H1 (cell line): ENCODE data around the gene CLDN2. TPM values are rescaled to one million over a fixed set of nuclear protein-coding genes. Genes with fewer than 3 reads are reported as not detected.

Source experiments
- CTCF ChIA-PET: fragments of 300-600 bp; sonication (Branson Sonifier 250); formaldehyde crosslinking; loops from one replicate; lab custom pipeline; 2021; ENCODE audit not compliant: partially characterized antibody; lab: Charles Lee
- POLR2A ChIA-PET: fragments of 300-600 bp; sonication (Branson Sonifier 250); formaldehyde crosslinking; loops from one replicate; lab custom pipeline; 2021; ENCODE audit warnings: inconsistent platforms; ENCODE audit not compliant: partially characterized antibody; lab: Charles Lee
- DNase-seq, 2 experiments: peaks; one replicate each; pipeline versions ENCODE4 v3.0.0 to v3.0.0-alpha.2; 2010 to 2022; ENCODE audit warnings: low spot score in 2 of 2, low read depth in 1 of 2, mixed read lengths in 1 of 2
- FAIRE-seq: peaks from 2 replicates; lab custom pipeline; 2011; peaks lifted over from hg19 to GRCh38; lab: Jason Lieb, UNC
- H2AFZ ChIP-seq: 2 replicates; pipeline ENCODE4 v1.8.1; 2012; ENCODE audit warnings: low read length, inconsistent platforms
- H2AK5ac ChIP-seq: 2 replicates; pipeline ENCODE4 v1.6.1; 2013; ENCODE audit warnings: low read depth, low read length
- H2BK120ac ChIP-seq: replicated peaks from 2 replicates; pipeline ENCODE3; 2013; ENCODE audit warnings: low read depth, low read length, inconsistent platforms
- H2BK12ac ChIP-seq: 2 replicates; pipeline ENCODE4 v1.6.1; 2013; ENCODE audit warnings: low read depth, low read length
- H2BK15ac ChIP-seq: 2 replicates; pipeline ENCODE4 v1.6.1; 2013; ENCODE audit warnings: low read length
- H2BK20ac ChIP-seq: 2 replicates; pipeline ENCODE4 v1.6.1; 2013; ENCODE audit warnings: low read length
- H2BK5ac ChIP-seq: 2 replicates; pipeline ENCODE4 v1.6.1; 2013; ENCODE audit warnings: low read depth, low read length
- H3K14ac ChIP-seq: 2 replicates; pipeline ENCODE4 v1.6.1; 2013; ENCODE audit warnings: inconsistent platforms; ENCODE audit not compliant: insufficient read length
- H3K18ac ChIP-seq: 2 replicates; pipeline ENCODE4 v1.6.1; 2013; ENCODE audit warnings: low read length; ENCODE audit errors: extremely low read depth
- H3K23ac ChIP-seq: 2 replicates; pipeline ENCODE4 v1.6.1; 2013; ENCODE audit warnings: inconsistent platforms; ENCODE audit not compliant: insufficient read length
- H3K23me2 ChIP-seq: 2 replicates; pipeline ENCODE4 v1.6.1; 2013; ENCODE audit warnings: low read depth, low read length
- H3K27ac ChIP-seq: 2 replicates; pipeline ENCODE4 v1.6.1; 2011; ENCODE audit warnings: low read depth, low read length, inconsistent platforms
- H3K27me3 ChIP-seq, 4 experiments: replicated peaks in 1 of 4; 1 replicate in 1 of 4; 2 replicates in 3 of 4; pipeline versions ENCODE4 v1.6.1 to v1.8.1; 2011 to 2013; ENCODE audit warnings: low read length in 3 of 4, mild to moderate bottlenecking in 3 of 4, inconsistent platforms in 2 of 4, mixed read lengths in 2 of 4, moderate library complexity in 1 of 4; ENCODE audit not compliant: control insufficient read depth in 3 of 4, insufficient read depth in 3 of 4; ENCODE audit errors: extremely low read depth in 1 of 4
- H3K36me3 ChIP-seq, 4 experiments: 2 replicates each; pipeline versions ENCODE4 v1.6.1 to v1.8.1; 2011 to 2013; ENCODE audit warnings: mild to moderate bottlenecking in 4 of 4, low read length in 3 of 4, moderate library complexity in 2 of 4, control low read depth in 1 of 4, inconsistent platforms in 1 of 4; ENCODE audit not compliant: insufficient read depth in 4 of 4, control insufficient read depth in 2 of 4
- H3K4ac ChIP-seq: replicated peaks from 2 replicates; pipeline ENCODE3; 2013; ENCODE audit warnings: low read length, low read depth, mixed read lengths, inconsistent platforms; ENCODE audit not compliant: insufficient read length
- H3K4me1 ChIP-seq, 4 experiments: replicated peaks in 1 of 4; 1 replicate in 1 of 4; 2 replicates in 3 of 4; pipeline versions ENCODE4 v1.6.1 to v1.8.1; 2011 to 2013; ENCODE audit warnings: low read length in 3 of 4, inconsistent platforms in 2 of 4, mixed read lengths in 1 of 4; ENCODE audit not compliant: insufficient read depth in 4 of 4, control insufficient read depth in 3 of 4
- H3K4me2 ChIP-seq, 2 experiments: 2 replicates each; pipeline versions ENCODE4 v1.6.1 to v1.8.1; 2011 to 2013; ENCODE audit warnings: low read depth in 2 of 2, low read length in 2 of 2, control low read depth in 1 of 2, inconsistent platforms in 1 of 2, mild to moderate bottlenecking in 1 of 2; ENCODE audit not compliant: insufficient read depth in 1 of 2
- H3K4me3 ChIP-seq, 4 experiments: fragments of 200-600, 300-600 bp in 1 of 4; sonication (generic), shearing (Covaris generic), sonication (Bioruptor Twin) in 1 of 4; 2 replicates each; pipeline versions ENCODE4 v1.5.1 to v1.8.1; 2011 to 2016; ENCODE audit warnings: low read length in 4 of 4, low read depth in 3 of 4, control low read depth in 2 of 4, inconsistent platforms in 2 of 4, mild to moderate bottlenecking in 2 of 4, mixed read lengths in 1 of 4, moderate library complexity in 1 of 4; ENCODE audit not compliant: insufficient read depth in 2 of 4; ENCODE audit errors: extremely low read depth in 1 of 4
- H3K56ac ChIP-seq: replicated peaks from 2 replicates; pipeline ENCODE3; 2013; ENCODE audit warnings: low read depth, mild to moderate bottlenecking, mixed read lengths, low read length, inconsistent platforms; ENCODE audit not compliant: insufficient read length
- H3K79me1 ChIP-seq: 2 replicates; pipeline ENCODE4 v1.6.1; 2013; ENCODE audit warnings: low read depth, low read length, control low read depth
- H3K79me2 ChIP-seq, 2 experiments: 2 replicates each; pipeline versions ENCODE4 v1.6.1 to v1.8.1; 2012 to 2013; ENCODE audit warnings: low read length in 2 of 2, mild to moderate bottlenecking in 2 of 2, inconsistent platforms in 1 of 2; ENCODE audit not compliant: insufficient read depth in 2 of 2, control insufficient read depth in 1 of 2
- H3K9ac ChIP-seq, 4 experiments: replicated peaks in 1 of 4; 1 replicate in 1 of 4; 2 replicates in 3 of 4; pipeline versions ENCODE4 v1.6.1 to v1.8.1; 2011 to 2013; ENCODE audit warnings: low read depth in 3 of 4, low read length in 3 of 4, control low read depth in 2 of 4, mild to moderate bottlenecking in 2 of 4, moderate library complexity in 2 of 4, inconsistent platforms in 1 of 4; ENCODE audit errors: extremely low read depth in 1 of 4
- H3K9me3 ChIP-seq, 2 experiments: 2 replicates each; pipeline versions ENCODE4 v1.6.1 to v1.8.1; 2012 to 2013; ENCODE audit warnings: mild to moderate bottlenecking in 2 of 2, moderate library complexity in 2 of 2, control low read depth in 1 of 2, inconsistent platforms in 1 of 2, low read depth in 1 of 2, low read length in 1 of 2, mixed read lengths in 1 of 2; ENCODE audit not compliant: insufficient read depth in 2 of 2
- H4K20me1 ChIP-seq, 2 experiments: replicated peaks in 1 of 2; 2 replicates each; pipeline versions ENCODE3 to v1.8.1; 2011 to 2013; ENCODE audit warnings: inconsistent platforms in 2 of 2, low read length in 2 of 2, mild to moderate bottlenecking in 1 of 2; ENCODE audit not compliant: insufficient read depth in 2 of 2, control insufficient read depth in 1 of 2
- H4K5ac ChIP-seq: 2 replicates; pipeline ENCODE4 v1.6.1; 2013; ENCODE audit warnings: low read length, low read depth, mixed read lengths, inconsistent platforms; ENCODE audit not compliant: insufficient read length
- H4K8ac ChIP-seq: 2 replicates; pipeline ENCODE4 v1.8.0; 2013; ENCODE audit warnings: mild to moderate bottlenecking, moderate library complexity, low read length, inconsistent platforms; ENCODE audit not compliant: insufficient read depth; ENCODE audit errors: extremely low read depth
- H4K91ac ChIP-seq: replicated peaks from 2 replicates; pipeline ENCODE3; 2013; ENCODE audit warnings: low read length, mixed read lengths, inconsistent platforms; ENCODE audit not compliant: insufficient read length
- ASH2L ChIP-seq: fragments of 200-600, 300-600 bp; sonication (generic); IDR thresholded peaks from one replicate; pipeline ENCODE4 v1.7.1; 2017; ENCODE audit warnings: low read length
- CBX5 ChIP-seq: fragments of 300-800, 300-1000 bp; sonication (generic); IDR thresholded peaks from 2 replicates; pipeline ENCODE4 v1.7.1; 2016; ENCODE audit warnings: antibody characterized with exemption, low read length, low read depth
- CHD1 ChIP-seq: IDR thresholded peaks from 2 replicates; pipeline ENCODE4 v1.6.1; 2012; ENCODE audit warnings: low read depth, low read length, improper control_type of control experiment
- CTCF ChIP-seq, 3 experiments: IDR thresholded peaks; 1 replicate in 2 of 3; 2 replicates in 1 of 3; pipeline versions ENCODE4 v1.5.1 to v1.6.1; 2011; ENCODE audit warnings: low read length in 3 of 3, mild to moderate bottlenecking in 3 of 3, inconsistent platforms in 2 of 3, low read depth in 1 of 3, moderate library complexity in 1 of 3; ENCODE audit not compliant: insufficient read depth in 1 of 3; ENCODE audit errors: control extremely low read depth in 1 of 3
- EGR1 ChIP-seq: IDR thresholded peaks from 2 replicates; pipeline ENCODE4 v1.6.1; 2011; ENCODE audit warnings: low read depth, low read length, borderline replicate concordance
- EZH2 ChIP-seq: fragments of 200-600 bp; sonication (generic); IDR thresholded peaks from 2 replicates; pipeline ENCODE4 v1.7.1; 2012; ENCODE audit warnings: low read depth, mild to moderate bottlenecking, moderate library complexity, low read length, inconsistent platforms; ENCODE audit not compliant: severe bottlenecking
- JUN ChIP-seq: IDR thresholded peaks from 2 replicates; pipeline ENCODE4 v1.6.1; 2011; ENCODE audit warnings: low read depth, mild to moderate bottlenecking, improper control_type of control experiment, low read length
- PHF8 ChIP-seq: fragments of 200-600 bp; sonication (generic); conservative IDR thresholded peaks from 2 replicates; pipeline ENCODE4 v1.7.1; 2012; ENCODE audit warnings: low read depth, mild to moderate bottlenecking, inconsistent platforms, low read length, moderate library complexity
- SIX5 ChIP-seq: IDR thresholded peaks from 2 replicates; pipeline ENCODE4 v1.6.1; 2011; ENCODE audit warnings: mild to moderate bottlenecking, low read depth, low read length
- SP2 ChIP-seq: IDR thresholded peaks from 2 replicates; pipeline ENCODE4 v1.6.1; 2012; ENCODE audit warnings: mild to moderate bottlenecking, low read length, inconsistent platforms
- TAF1 ChIP-seq: IDR thresholded peaks from 2 replicates; pipeline ENCODE4 v1.6.1; 2011; ENCODE audit warnings: mild to moderate bottlenecking, low read depth, low read length
- WGBS, 2 experiments: shearing (Covaris generic) in 1 of 2; methylation state at CpG; one replicate each; pipeline versions ENCODE4 v1.1.6 to v1.1.7; 2013 to 2015; ENCODE audit warnings: low lambda C conversion rate in 2 of 2, mixed read lengths in 2 of 2, inconsistent platforms in 1 of 2, low coverage in 1 of 2, missing lambda C conversion rate in 1 of 2; ENCODE audit not compliant: insufficient replicate concordance in 2 of 2, insufficient coverage in 1 of 2, insufficient read length in 1 of 2; ENCODE audit errors: extremely low coverage in 1 of 2, missing lambda C conversion rate in 1 of 2; 5-methylcytosine and 5-hydroxymethylcytosine counted together
- polyA plus RNA-seq, 7 experiments: library from polyadenylated mRNA; depleted of rRNA in 3 of 7; stranded (reverse) in 5 of 7; unstranded in 2 of 7; fragments of >200 nt in 5 of 7; fragments of 200-250 nt in 2 of 7; gene quantifications; 1 replicate in 5 of 7; 2 replicates in 1 of 7; 4 replicates in 1 of 7; pipeline versions ENCODE4 v1.2.1 to v1.2.3, GENCODE V29; 2011 to 2013; ENCODE audit warnings: missing spikeins in 2 of 7, mixed read lengths in 2 of 7
- total RNA-seq: library from RNA; stranded (reverse); fragmentation: NEBNext Ultra II Directional; extraction: Animal tissue kit (Norgen Biotek cat#: 25700); gene quantifications from 2 replicates; pipeline ENCODE4 v1.2.1, GENCODE V29; 2021
- TF ChIP-seq, protein P1 (sequence below): IDR thresholded peaks from 2 replicates; pipeline ENCODE4 v1.6.1; 2012; ENCODE audit warnings: inconsistent platforms

The CLDN2 gene
- total and polyA plus RNA-seq, 2 of the 8 experiments (the other 6 are each of a cell fraction or from before 2014, with no cell fraction given), result 0.02 TPM; not detected in 1

GRCh38 chrX:106921637-106922036, 1.4 kb downstream of the CLDN2 start:
- no peaks in the 10 kb centered on the region for H3K79me1 ChIP-seq
- no peak for FAIRE-seq
- H3K27me3 ChIP-seq, result no peaks in the 10 kb centered on the region
- no peak overlapping the region for H3K4me3 ChIP-seq
- no peak overlapping the region for H3K23ac ChIP-seq
- H3K18ac ChIP-seq, result no peak overlapping the region
- H3K14ac ChIP-seq, result no peak overlapping the region
- no peak overlapping the region for H2BK12ac ChIP-seq
- no peaks in the 10 kb centered on the region for H3K23me2 ChIP-seq
- H2BK20ac ChIP-seq, result no peak overlapping the region
- WGBS, 2 experiments, result 100% methylated on average over 2 of the region's 2 CpGs; no CpG with 5 or more reads in 1 of the 2 experiments
- no peak overlapping the region for H2BK5ac ChIP-seq
- H3K9me3 ChIP-seq, result no peaks in the 10 kb centered on the region
- H2AFZ ChIP-seq, result no peak overlapping the region
- no peak overlapping the region for H2AK5ac ChIP-seq
- no peak overlapping the region for H3K27ac ChIP-seq
- H2BK120ac ChIP-seq, result no peak overlapping the region
- no peak overlapping the region for H3K9ac ChIP-seq
- no peak overlapping the region for H4K91ac ChIP-seq
- H3K56ac ChIP-seq, result no peak overlapping the region
- no peaks in the 10 kb centered on the region for H3K36me3 ChIP-seq
- no peak overlapping the region for H4K8ac ChIP-seq
- no peak overlapping the region for H3K4me2 ChIP-seq
- peaks cover 0 to 8% (median 0%) of the 10 kb centered on the region in 4 experiments; a peak in 2 of 7 replicates for H3K4me1 ChIP-seq
- ChIA-PET POLR2A (no interaction called here), CTCF (interaction anchor here (0.8 to 1.8 kb wide), 5 partner anchors 9 to 27 kb away, joined by 3 to 8 read pairs (median 4); partner anchors contain the start of gene RIPPLY1)
- H4K20me1 ChIP-seq, result no peaks in the 10 kb centered on the region
- DNase-seq, result no peak
- no peak overlapping the region for H4K5ac ChIP-seq
- H3K79me2 ChIP-seq, result no peaks in the 10 kb centered on the region
- H2BK15ac ChIP-seq, result no peak overlapping the region
- no peak overlapping the region for H3K4ac ChIP-seq
- no peak for TF ChIP-seq SIX5
- no peak for TF ChIP-seq JUN
- TF ChIP-seq SP2, result no peak
- no peak for TF ChIP-seq CTCF (IDR thresholded peaks at IDR 0.05; ENCODE audit: control extremely low read depth in 1 of 3, insufficient read depth in 1 of 3, low read depth in 1 of 3, low read length in 3 of 3)
- TF ChIP-seq EGR1, result no peak
- TF ChIP-seq CBX5, result no peak
- TF ChIP-seq, protein P1, sequence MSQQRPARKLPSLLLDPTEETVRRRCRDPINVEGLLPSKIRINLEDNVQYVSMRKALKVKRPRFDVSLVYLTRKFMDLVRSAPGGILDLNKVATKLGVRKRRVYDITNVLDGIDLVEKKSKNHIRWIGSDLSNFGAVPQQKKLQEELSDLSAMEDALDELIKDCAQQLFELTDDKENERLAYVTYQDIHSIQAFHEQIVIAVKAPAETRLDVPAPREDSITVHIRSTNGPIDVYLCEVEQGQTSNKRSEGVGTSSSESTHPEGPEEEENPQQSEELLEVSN, result no peak
- TF ChIP-seq CHD1, result no peak
- TF ChIP-seq PHF8, result no peak
- TF ChIP-seq ASH2L, result no peak
- TF ChIP-seq EZH2, result no peak
- no peak for TF ChIP-seq TAF1
